Measurements from ENCODE around the gene COL1A1.

The COL1A1 gene

GRCh38 chr17:50169881-50170459, 31.5 kb downstream of the COL1A1 start:
- Histone ChIP-seq H3K27ac (peak overlapping the region in 1 of 2 donors; percentile 96), H3K4me3 (no peak overlapping the region)
- TF ChIP-seq CTCF (IDR thresholded peaks at IDR 0.05), result no peak
- no peak for DNase-seq (ENCODE audit: low spot score)

- no peak for DNase-seq (ENCODE audit: low spot score)
Measured at GRCh38 chr17:50169121-50169764, 32.2 kb downstream of the COL1A1 start.

GRCh38 chr17:50168319-50168718, 33.1 kb downstream of the COL1A1 start:
- Histone ChIP-seq H3K4me3 (peak overlapping the region; percentile 70), H3K27ac (peak overlapping the region; percentile 95 to 96)
- TF ChIP-seq CTCF (IDR thresholded peaks at IDR 0.05), result no peak
- no peak for DNase-seq (ENCODE audit: low spot score)

More at GRCh38 chr17:50169121-50169764, 32.2 kb downstream of the COL1A1 start:
- Histone ChIP-seq H3K4me3 (no peak overlapping the region), H3K27ac (peak overlapping the region; percentile 95 to 96)
- TF ChIP-seq CTCF (IDR thresholded peaks at IDR 0.05), result peak; percentile 47

- no peak for TF ChIP-seq CTCF (IDR thresholded peaks at IDR 0.05)
- no peak for DNase-seq (ENCODE audit: low spot score)
- H3K27ac ChIP-seq, result peak overlapping the region; percentile 95 to 96
- peak overlapping the region; percentile 70 for H3K4me3 ChIP-seq
Measured at GRCh38 chr17:50167371-50167770, 34.1 kb downstream of the COL1A1 start.

- H3K27ac ChIP-seq, result peak overlapping the region; percentile 95 to 96
- TF ChIP-seq CTCF (IDR thresholded peaks at IDR 0.05), result no peak
- DNase-seq (ENCODE audit: low spot score), result no peak
- peak overlapping the region; percentile 70 for H3K4me3 ChIP-seq
Measured at GRCh38 chr17:50166518-50167181, 34.8 kb downstream of the COL1A1 start.

GRCh38 chr17:50165867-50166517, 35.4 kb downstream of the COL1A1 start, which contains the start of gene SGCA:
TSS of gene SGCA (plus strand) at chr17:50166005. CDS start at chr17:50166041, 36 bp downstream.
- no peak for DNase-seq (ENCODE audit: low spot score)
- Histone ChIP-seq H3K4me3 (peak within 1 kb of the TSS; percentile 70), H3K27ac (peak within 1 kb of the TSS; percentile 95 to 96)
- TF ChIP-seq CTCF (IDR thresholded peaks at IDR 0.05), result no peak

All from coronary artery (tissue), 2 donors.